HG03432 (cell line): Measurements from ENCODE around the gene DKC1.

ENCODE experiments used
- ATAC-seq: cut with Tn5 transposase; IDR thresholded peaks from one replicate; pipeline ENCODE4 v1.9.1; 2021; ENCODE audit warnings: mild to moderate bottlenecking, moderate library complexity; ENCODE audit not compliant: unreplicated experiment

Gene DKC1

DNA sequence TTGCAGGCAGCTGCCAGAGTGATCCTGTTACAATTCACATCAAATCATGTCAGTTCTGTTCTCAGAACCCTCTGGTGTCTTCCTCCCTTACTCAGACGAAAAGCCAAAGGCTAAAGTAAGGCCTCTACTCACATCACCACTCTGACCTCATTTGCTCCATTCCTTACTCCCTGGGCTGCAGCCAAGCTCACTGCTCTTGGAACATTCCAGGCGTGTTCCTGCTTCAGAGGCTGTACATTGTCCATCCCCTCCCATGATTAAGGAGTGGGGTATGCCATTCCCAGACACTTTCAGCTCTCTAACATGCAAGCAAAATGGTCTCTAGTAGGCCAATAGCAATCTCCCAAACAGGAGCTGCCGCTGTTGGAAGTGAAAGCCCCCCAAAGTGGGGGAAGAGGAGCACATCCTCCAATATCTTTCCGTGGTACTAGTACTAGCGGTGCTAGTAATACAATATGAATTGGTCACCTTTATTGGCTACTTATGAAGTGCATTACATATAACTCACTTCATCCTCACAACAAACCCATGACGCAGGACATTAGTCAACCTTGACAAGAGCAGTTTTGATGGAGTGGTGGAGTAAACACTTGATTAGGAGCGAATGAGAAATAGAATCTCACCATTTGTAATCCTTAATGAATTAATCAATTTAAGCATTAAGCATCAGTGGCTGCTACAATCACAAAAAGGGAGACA is 26.8 kb upstream of the DKC1 start:
- ATAC-seq, result no peak

DNA sequence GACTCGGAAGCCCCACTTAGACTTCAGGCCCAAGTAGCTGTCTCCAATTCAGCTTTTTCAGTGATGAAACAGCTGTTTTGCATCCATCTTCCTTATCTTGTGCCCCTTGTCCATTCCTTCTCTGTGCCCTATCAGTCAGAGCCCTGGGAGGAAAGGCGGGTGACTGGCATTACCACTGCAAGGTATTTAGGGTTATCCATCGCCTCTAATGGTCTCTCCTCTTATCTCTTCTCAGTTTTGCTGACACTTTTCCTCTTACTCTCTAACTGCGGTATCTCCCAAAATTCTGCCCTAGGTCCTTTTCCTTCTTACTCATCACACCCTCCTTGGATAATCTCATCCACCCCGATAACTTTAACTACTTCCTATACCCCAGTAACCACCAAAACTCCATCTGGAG is 25.5 kb upstream of the DKC1 start:
- no peak for ATAC-seq

- no peak for ATAC-seq
These were observed 24.5 kb upstream of the DKC1 start for GRCh38 chrX:154738011-154738738.

- ATAC-seq, result no peak
These were observed 22.7 kb upstream of the DKC1 start for GRCh38 chrX:154739952-154740465.

DNA sequence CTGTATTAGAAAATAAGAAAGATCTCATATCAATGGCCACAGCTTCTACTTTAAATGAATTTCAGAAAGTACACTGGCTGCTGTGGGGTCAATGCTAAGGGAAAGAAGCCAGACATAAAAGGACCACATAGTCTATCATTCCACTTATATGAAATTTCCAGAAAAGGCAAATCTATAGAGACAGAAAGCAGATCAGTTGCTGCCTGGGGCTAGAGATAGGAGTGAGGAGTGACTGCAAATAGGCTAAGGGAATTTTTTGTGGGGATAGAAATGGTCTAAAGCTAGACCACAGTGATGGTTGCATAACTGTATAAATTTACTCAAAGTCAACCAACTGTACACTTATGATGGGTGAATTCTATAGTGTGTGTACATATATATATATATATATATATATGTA is 20.1 kb upstream of the DKC1 start:
- ATAC-seq, result no peak

- peak; percentile 41 for ATAC-seq
These were observed 13.8 kb upstream of the DKC1 start for GRCh38 chrX:154748712-154749339.

- ATAC-seq, result no peak
These were observed 12.8 kb upstream of the DKC1 start for GRCh38 chrX:154749856-154750255.

- ATAC-seq, result peak; percentile 76
These were observed 12.1 kb upstream of the DKC1 start, which contains the start of gene GAB3 for GRCh38 chrX:154750301-154751202. TSS of gene GAB3 (minus strand) at chrX:154751077. CDS start at chrX:154751025, 52 bp downstream.

DNA sequence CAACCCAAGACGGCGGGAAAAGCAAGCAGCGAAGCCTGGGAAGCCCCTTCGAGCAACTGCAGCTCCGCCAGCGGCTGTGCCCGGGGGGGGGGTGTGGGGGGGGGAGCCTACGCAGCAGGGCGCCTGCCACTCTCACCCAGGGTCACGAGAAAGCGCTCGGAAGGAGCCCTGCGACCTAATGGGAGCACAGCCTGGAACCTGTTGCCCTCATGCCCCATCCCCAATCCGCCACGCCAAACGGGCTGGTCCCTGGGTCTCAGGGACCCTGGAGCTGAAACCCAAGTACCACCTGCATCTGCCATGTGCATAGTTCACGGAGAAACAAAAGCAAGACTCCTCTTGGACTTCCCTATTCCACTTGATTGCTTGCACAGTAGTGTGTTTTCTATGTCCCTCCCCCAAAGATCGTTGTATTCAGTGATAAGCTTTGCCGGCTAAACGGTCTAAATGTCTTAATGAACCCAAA is 11.4 kb upstream of the DKC1 start:
- ATAC-seq, result peak; percentile 34

DNA sequence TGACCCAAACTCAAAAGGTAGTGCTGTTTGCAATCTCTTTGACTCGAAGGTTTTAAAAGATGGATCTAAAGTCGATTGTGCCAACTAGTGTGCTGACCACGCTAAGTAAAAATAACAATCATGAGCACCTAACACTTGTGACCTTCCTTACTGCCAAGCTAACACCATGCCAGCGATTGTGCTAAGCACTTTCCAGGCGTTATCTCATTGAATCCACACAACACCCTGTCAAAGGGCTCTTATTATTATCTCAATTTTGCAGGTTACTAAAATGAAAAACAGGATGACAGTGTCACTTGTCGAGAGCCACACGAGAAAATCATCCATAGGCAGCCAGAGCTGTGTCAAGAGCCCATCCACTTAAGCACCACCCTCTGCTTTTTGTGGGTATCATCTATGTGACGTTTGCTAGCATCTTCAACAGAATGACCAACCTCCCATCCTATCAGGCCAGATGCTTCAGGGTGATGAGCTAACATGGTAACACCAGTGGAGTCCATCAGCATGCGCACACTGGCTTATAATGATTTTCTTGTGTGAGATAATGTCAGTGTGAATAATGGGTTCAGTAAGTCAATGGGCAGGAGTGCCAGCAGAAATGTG is 10.9 kb upstream of the DKC1 start:
- no peak for ATAC-seq

DNA sequence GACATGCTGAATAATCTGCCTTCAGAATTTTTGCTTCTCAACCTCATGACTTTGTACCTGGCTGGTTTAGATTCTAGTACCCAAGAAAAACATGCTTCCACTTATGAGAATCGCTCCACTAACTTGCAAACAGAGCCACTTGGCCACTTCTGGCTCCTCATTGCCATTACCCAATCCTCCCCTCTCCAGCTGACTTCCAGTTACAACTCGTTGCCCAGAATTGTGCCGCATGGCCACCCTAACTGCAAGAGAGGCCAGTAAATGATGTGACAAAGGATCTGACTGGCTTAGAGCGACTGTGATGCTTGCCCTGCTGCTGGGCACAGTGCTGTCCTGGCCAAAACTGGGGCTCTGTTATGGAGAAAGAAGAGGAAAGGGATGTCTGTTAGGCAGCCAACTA is 4.0 kb upstream of the DKC1 start:
- ATAC-seq, result no peak

GRCh38 chrX:154761977-154762536 is 607 bp upstream of the DKC1 start:
- ATAC-seq, result no peak

DNA sequence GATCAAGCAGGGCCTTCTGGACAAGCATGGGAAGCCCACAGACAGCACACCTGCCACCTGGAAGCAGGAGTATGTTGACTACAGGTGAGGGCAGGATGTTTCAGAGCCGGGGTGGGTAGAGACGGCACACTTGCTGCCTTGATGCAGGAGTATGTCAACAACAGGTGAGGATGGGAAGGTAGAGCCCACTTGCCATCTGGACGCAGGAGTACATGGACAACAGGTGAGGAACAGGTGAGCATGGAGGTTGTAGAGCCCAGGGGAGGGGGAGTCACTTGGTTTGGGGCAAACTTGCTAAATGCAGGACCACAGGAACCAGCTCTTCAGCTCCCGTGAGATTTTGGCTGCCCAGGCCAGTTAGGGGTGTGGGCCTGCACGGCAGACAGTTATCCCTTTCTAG is 12.0 kb downstream of the DKC1 start:
- ATAC-seq, result no peak

DNA sequence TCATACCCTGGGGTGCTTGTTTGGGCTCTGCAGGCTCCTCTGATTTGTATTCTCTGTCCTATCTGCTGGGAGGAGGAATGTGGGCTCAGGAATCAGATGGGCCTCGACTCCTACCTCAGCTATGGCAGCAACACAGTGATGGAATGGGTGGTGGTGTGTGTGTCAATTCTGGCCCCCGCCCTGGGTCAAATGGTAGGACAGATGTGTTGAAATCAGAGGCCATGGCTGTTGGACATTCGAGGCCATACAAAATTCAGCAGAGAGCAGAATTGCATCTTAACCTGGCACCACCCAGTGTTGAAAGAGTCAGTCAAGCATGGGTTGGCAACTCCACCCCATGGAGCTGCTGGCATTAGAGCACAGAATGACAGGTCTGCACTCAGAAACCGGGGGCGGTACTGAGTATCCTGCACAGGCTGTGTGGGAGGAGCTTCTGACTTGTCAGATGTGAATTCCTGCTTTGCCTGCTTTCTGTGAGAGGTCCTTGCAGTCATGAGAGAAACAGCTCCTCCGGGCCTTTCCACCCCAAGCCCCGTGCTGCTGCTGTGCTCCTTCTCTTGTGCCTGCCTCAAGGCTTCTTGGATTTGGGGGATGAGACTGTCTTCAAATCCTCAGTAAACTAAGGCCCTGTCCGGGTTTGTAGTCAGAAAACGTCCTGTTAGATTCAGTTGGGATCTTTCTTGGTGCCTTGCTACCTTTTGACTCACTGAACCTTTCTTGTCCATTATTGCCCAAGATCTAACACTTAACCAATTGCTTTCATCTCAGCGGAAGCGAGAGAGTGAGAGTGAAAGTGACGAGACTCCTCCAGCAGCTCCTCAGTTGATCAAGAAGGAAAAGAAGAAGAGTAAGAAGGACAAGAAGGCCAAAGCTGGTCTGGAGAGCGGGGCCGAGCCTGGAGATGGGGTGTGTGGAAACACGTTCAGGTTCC is 13.0 kb downstream of the DKC1 start:
- ATAC-seq, result no peak

DNA sequence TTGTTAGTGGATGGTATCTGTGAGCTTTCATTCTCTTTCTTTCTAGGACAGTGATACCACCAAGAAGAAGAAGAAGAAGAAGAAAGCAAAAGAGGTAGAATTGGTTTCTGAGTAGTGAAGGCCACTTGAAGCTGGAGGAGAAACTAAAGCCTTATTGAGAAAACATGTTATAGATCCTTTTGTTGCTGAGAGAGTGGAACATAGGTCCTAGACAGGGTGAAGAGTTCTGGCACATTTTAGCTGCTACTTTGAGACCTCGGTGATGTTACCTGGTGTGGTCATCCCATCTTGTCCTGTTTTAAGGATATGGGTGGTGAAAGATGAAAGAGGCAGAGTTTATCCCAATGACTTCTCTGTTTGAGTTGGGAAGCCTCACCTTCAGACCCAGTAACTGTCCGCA is 14.1 kb downstream of the DKC1 start:
- ATAC-seq, result no peak

DNA sequence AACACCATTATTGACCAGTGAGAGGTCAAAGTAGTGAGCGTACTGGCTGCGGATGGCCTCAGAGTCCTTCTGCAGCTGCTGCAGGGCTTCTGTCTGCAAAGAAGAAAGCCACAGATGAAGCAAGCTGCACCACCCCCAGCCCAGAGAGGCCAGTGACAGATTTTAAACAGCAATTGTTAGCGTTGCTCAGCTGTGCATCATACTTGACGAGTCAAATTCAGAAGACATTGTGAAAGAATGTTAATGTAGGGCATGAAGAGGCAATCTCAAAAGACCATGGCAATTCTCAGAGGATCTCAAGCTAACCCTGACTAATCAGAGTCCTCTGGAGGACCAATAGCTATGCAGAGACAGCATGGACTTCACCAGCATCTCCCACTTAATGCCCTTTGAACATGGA is 16.6 kb downstream of the DKC1 start:
- ATAC-seq, result no peak

DNA sequence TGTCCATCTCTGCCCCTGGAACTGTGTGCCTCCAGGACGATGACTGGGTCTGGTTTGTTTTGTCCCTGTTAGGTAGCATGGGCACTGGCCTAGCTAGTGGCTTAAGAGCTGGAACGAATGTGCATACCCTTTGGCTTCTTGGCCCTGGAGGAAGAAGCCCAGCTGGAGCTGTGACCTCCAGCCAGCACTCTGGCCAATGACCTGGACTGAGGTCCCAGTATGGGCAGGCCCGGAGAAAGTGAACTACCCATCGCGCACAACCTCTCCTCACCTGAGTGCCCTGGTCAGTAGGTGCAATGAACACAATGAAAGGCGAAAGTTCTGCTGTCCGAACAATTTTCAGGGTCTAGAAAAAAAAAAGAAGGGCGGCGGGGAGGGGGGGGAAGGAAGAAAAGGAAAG is 18.3 kb downstream of the DKC1 start:
- no peak for ATAC-seq

GRCh38 chrX:154784149-154784995 is 21.7 kb downstream of the DKC1 start:
- no peak for ATAC-seq
